H1 (cell line): ENCODE data around the gene KLF13. TPM values are rescaled to one million over a fixed set of nuclear protein-coding genes. Genes with fewer than 3 reads are reported as not detected.

ENCODE experiments used
- CTCF ChIA-PET: fragments of 300-600 bp; sonication (Branson Sonifier 250); formaldehyde crosslinking; loops from one replicate; lab custom pipeline; 2021; ENCODE audit not compliant: partially characterized antibody; lab: Charles Lee
- POLR2A ChIA-PET: fragments of 300-600 bp; sonication (Branson Sonifier 250); formaldehyde crosslinking; loops from one replicate; lab custom pipeline; 2021; ENCODE audit warnings: inconsistent platforms; ENCODE audit not compliant: partially characterized antibody; lab: Charles Lee
- DNase-seq, 2 experiments: peaks; one replicate each; pipeline versions ENCODE4 v3.0.0 to v3.0.0-alpha.2; 2010 to 2022; ENCODE audit warnings: low spot score in 2 of 2, low read depth in 1 of 2, mixed read lengths in 1 of 2
- FAIRE-seq: peaks from 2 replicates; lab custom pipeline; 2011; peaks lifted over from hg19 to GRCh38; lab: Jason Lieb, UNC
- H2AFZ ChIP-seq: 2 replicates; pipeline ENCODE4 v1.8.1; 2012; ENCODE audit warnings: low read length, inconsistent platforms
- H2AK5ac ChIP-seq: 2 replicates; pipeline ENCODE4 v1.6.1; 2013; ENCODE audit warnings: low read depth, low read length
- H2BK120ac ChIP-seq: replicated peaks from 2 replicates; pipeline ENCODE3; 2013; ENCODE audit warnings: low read depth, low read length, inconsistent platforms
- H2BK12ac ChIP-seq: 2 replicates; pipeline ENCODE4 v1.6.1; 2013; ENCODE audit warnings: low read depth, low read length
- H2BK15ac ChIP-seq: 2 replicates; pipeline ENCODE4 v1.6.1; 2013; ENCODE audit warnings: low read length
- H2BK20ac ChIP-seq: 2 replicates; pipeline ENCODE4 v1.6.1; 2013; ENCODE audit warnings: low read length
- H2BK5ac ChIP-seq: 2 replicates; pipeline ENCODE4 v1.6.1; 2013; ENCODE audit warnings: low read depth, low read length
- H3K14ac ChIP-seq: 2 replicates; pipeline ENCODE4 v1.6.1; 2013; ENCODE audit warnings: inconsistent platforms; ENCODE audit not compliant: insufficient read length
- H3K18ac ChIP-seq: 2 replicates; pipeline ENCODE4 v1.6.1; 2013; ENCODE audit warnings: low read length; ENCODE audit errors: extremely low read depth
- H3K23ac ChIP-seq: 2 replicates; pipeline ENCODE4 v1.6.1; 2013; ENCODE audit warnings: inconsistent platforms; ENCODE audit not compliant: insufficient read length
- H3K23me2 ChIP-seq: 2 replicates; pipeline ENCODE4 v1.6.1; 2013; ENCODE audit warnings: low read depth, low read length
- H3K27ac ChIP-seq: 2 replicates; pipeline ENCODE4 v1.6.1; 2011; ENCODE audit warnings: low read depth, low read length, inconsistent platforms
- H3K27me3 ChIP-seq, 4 experiments: replicated peaks in 1 of 4; 1 replicate in 1 of 4; 2 replicates in 3 of 4; pipeline versions ENCODE4 v1.6.1 to v1.8.1; 2011 to 2013; ENCODE audit warnings: low read length in 3 of 4, mild to moderate bottlenecking in 3 of 4, inconsistent platforms in 2 of 4, mixed read lengths in 2 of 4, moderate library complexity in 1 of 4; ENCODE audit not compliant: control insufficient read depth in 3 of 4, insufficient read depth in 3 of 4; ENCODE audit errors: extremely low read depth in 1 of 4
- H3K36me3 ChIP-seq, 4 experiments: 2 replicates each; pipeline versions ENCODE4 v1.6.1 to v1.8.1; 2011 to 2013; ENCODE audit warnings: mild to moderate bottlenecking in 4 of 4, low read length in 3 of 4, moderate library complexity in 2 of 4, control low read depth in 1 of 4, inconsistent platforms in 1 of 4; ENCODE audit not compliant: insufficient read depth in 4 of 4, control insufficient read depth in 2 of 4
- H3K4ac ChIP-seq: replicated peaks from 2 replicates; pipeline ENCODE3; 2013; ENCODE audit warnings: low read length, low read depth, mixed read lengths, inconsistent platforms; ENCODE audit not compliant: insufficient read length
- H3K4me1 ChIP-seq, 4 experiments: replicated peaks in 1 of 4; 1 replicate in 1 of 4; 2 replicates in 3 of 4; pipeline versions ENCODE4 v1.6.1 to v1.8.1; 2011 to 2013; ENCODE audit warnings: low read length in 3 of 4, inconsistent platforms in 2 of 4, mixed read lengths in 1 of 4; ENCODE audit not compliant: insufficient read depth in 4 of 4, control insufficient read depth in 3 of 4
- H3K4me2 ChIP-seq, 2 experiments: 2 replicates each; pipeline versions ENCODE4 v1.6.1 to v1.8.1; 2011 to 2013; ENCODE audit warnings: low read depth in 2 of 2, low read length in 2 of 2, control low read depth in 1 of 2, inconsistent platforms in 1 of 2, mild to moderate bottlenecking in 1 of 2; ENCODE audit not compliant: insufficient read depth in 1 of 2
- H3K4me3 ChIP-seq, 4 experiments: fragments of 200-600, 300-600 bp in 1 of 4; sonication (generic), shearing (Covaris generic), sonication (Bioruptor Twin) in 1 of 4; 2 replicates each; pipeline versions ENCODE4 v1.5.1 to v1.8.1; 2011 to 2016; ENCODE audit warnings: low read length in 4 of 4, low read depth in 3 of 4, control low read depth in 2 of 4, inconsistent platforms in 2 of 4, mild to moderate bottlenecking in 2 of 4, mixed read lengths in 1 of 4, moderate library complexity in 1 of 4; ENCODE audit not compliant: insufficient read depth in 2 of 4; ENCODE audit errors: extremely low read depth in 1 of 4
- H3K56ac ChIP-seq: replicated peaks from 2 replicates; pipeline ENCODE3; 2013; ENCODE audit warnings: low read depth, mild to moderate bottlenecking, mixed read lengths, low read length, inconsistent platforms; ENCODE audit not compliant: insufficient read length
- H3K79me1 ChIP-seq: 2 replicates; pipeline ENCODE4 v1.6.1; 2013; ENCODE audit warnings: low read depth, low read length, control low read depth
- H3K79me2 ChIP-seq, 2 experiments: 2 replicates each; pipeline versions ENCODE4 v1.6.1 to v1.8.1; 2012 to 2013; ENCODE audit warnings: low read length in 2 of 2, mild to moderate bottlenecking in 2 of 2, inconsistent platforms in 1 of 2; ENCODE audit not compliant: insufficient read depth in 2 of 2, control insufficient read depth in 1 of 2
- H3K9ac ChIP-seq, 4 experiments: replicated peaks in 1 of 4; 1 replicate in 1 of 4; 2 replicates in 3 of 4; pipeline versions ENCODE4 v1.6.1 to v1.8.1; 2011 to 2013; ENCODE audit warnings: low read depth in 3 of 4, low read length in 3 of 4, control low read depth in 2 of 4, mild to moderate bottlenecking in 2 of 4, moderate library complexity in 2 of 4, inconsistent platforms in 1 of 4; ENCODE audit errors: extremely low read depth in 1 of 4
- H3K9me3 ChIP-seq, 2 experiments: 2 replicates each; pipeline versions ENCODE4 v1.6.1 to v1.8.1; 2012 to 2013; ENCODE audit warnings: mild to moderate bottlenecking in 2 of 2, moderate library complexity in 2 of 2, control low read depth in 1 of 2, inconsistent platforms in 1 of 2, low read depth in 1 of 2, low read length in 1 of 2, mixed read lengths in 1 of 2; ENCODE audit not compliant: insufficient read depth in 2 of 2
- H4K20me1 ChIP-seq, 2 experiments: replicated peaks in 1 of 2; 2 replicates each; pipeline versions ENCODE3 to v1.8.1; 2011 to 2013; ENCODE audit warnings: inconsistent platforms in 2 of 2, low read length in 2 of 2, mild to moderate bottlenecking in 1 of 2; ENCODE audit not compliant: insufficient read depth in 2 of 2, control insufficient read depth in 1 of 2
- H4K5ac ChIP-seq: 2 replicates; pipeline ENCODE4 v1.6.1; 2013; ENCODE audit warnings: low read length, low read depth, mixed read lengths, inconsistent platforms; ENCODE audit not compliant: insufficient read length
- H4K8ac ChIP-seq: 2 replicates; pipeline ENCODE4 v1.8.0; 2013; ENCODE audit warnings: mild to moderate bottlenecking, moderate library complexity, low read length, inconsistent platforms; ENCODE audit not compliant: insufficient read depth; ENCODE audit errors: extremely low read depth
- H4K91ac ChIP-seq: replicated peaks from 2 replicates; pipeline ENCODE3; 2013; ENCODE audit warnings: low read length, mixed read lengths, inconsistent platforms; ENCODE audit not compliant: insufficient read length
- ATF2 ChIP-seq: IDR thresholded peaks from 2 replicates; pipeline ENCODE4 v1.6.1; 2012; ENCODE audit warnings: low read length, inconsistent platforms
- CREB1 ChIP-seq: IDR thresholded peaks from 2 replicates; pipeline ENCODE4 v1.6.1; 2012; ENCODE audit warnings: inconsistent platforms
- GTF2F1 ChIP-seq: IDR thresholded peaks from 2 replicates; pipeline ENCODE4 v1.6.1; 2012; ENCODE audit warnings: low read depth, low read length, improper control_type of control experiment, borderline replicate concordance
- JUND ChIP-seq: IDR thresholded peaks from 2 replicates; pipeline ENCODE4 v1.6.1; 2011; ENCODE audit warnings: mild to moderate bottlenecking, improper control_type of control experiment, low read length
- KDM1A ChIP-seq: fragments of 200-600, 300-600 bp; sonication (generic); IDR thresholded peaks from 2 replicates; pipeline ENCODE4 v1.7.1; 2016; ENCODE audit warnings: mild to moderate bottlenecking, low read length, borderline replicate concordance
- SP1 ChIP-seq: IDR thresholded peaks from 2 replicates; pipeline ENCODE4 v1.6.1; 2011; ENCODE audit warnings: low read depth, low read length
- TCF12 ChIP-seq: IDR thresholded peaks from 2 replicates; pipeline ENCODE4 v1.6.1; 2011; ENCODE audit warnings: low read depth, mild to moderate bottlenecking, low read length
- WGBS, 2 experiments: shearing (Covaris generic) in 1 of 2; methylation state at CpG; one replicate each; pipeline versions ENCODE4 v1.1.6 to v1.1.7; 2013 to 2015; ENCODE audit warnings: low lambda C conversion rate in 2 of 2, mixed read lengths in 2 of 2, inconsistent platforms in 1 of 2, low coverage in 1 of 2, missing lambda C conversion rate in 1 of 2; ENCODE audit not compliant: insufficient replicate concordance in 2 of 2, insufficient coverage in 1 of 2, insufficient read length in 1 of 2; ENCODE audit errors: extremely low coverage in 1 of 2, missing lambda C conversion rate in 1 of 2; 5-methylcytosine and 5-hydroxymethylcytosine counted together
- polyA plus RNA-seq, 7 experiments: library from polyadenylated mRNA; depleted of rRNA in 3 of 7; stranded (reverse) in 5 of 7; unstranded in 2 of 7; fragments of >200 nt in 5 of 7; fragments of 200-250 nt in 2 of 7; gene quantifications; 1 replicate in 5 of 7; 2 replicates in 1 of 7; 4 replicates in 1 of 7; pipeline versions ENCODE4 v1.2.1 to v1.2.3, GENCODE V29; 2011 to 2013; ENCODE audit warnings: missing spikeins in 2 of 7, mixed read lengths in 2 of 7
- total RNA-seq: library from RNA; stranded (reverse); fragmentation: NEBNext Ultra II Directional; extraction: Animal tissue kit (Norgen Biotek cat#: 25700); gene quantifications from 2 replicates; pipeline ENCODE4 v1.2.1, GENCODE V29; 2021

Gene KLF13
- total and polyA plus RNA-seq, 2 of the 8 experiments (the other 6 are each of a cell fraction or from before 2014, with no cell fraction given), result 18.3 to 33.4 TPM

- no peak overlapping the region for H2AFZ ChIP-seq
- no peaks in the 10 kb centered on the region; the same call in 1 of the 2 replicates for H3K23me2 ChIP-seq
- no peak overlapping the region for H3K18ac ChIP-seq
- H3K4me1 ChIP-seq, result peaks cover 2 to 15% (median 11%) of the 10 kb centered on the region in 4 experiments
- no peak overlapping the region for H4K91ac ChIP-seq
- no peaks in the 10 kb centered on the region for H4K20me1 ChIP-seq
- H4K5ac ChIP-seq, result no peak overlapping the region
- no peak overlapping the region for H2AK5ac ChIP-seq
- H2BK15ac ChIP-seq, result no peak overlapping the region
- H3K4me2 ChIP-seq, result no peak overlapping the region
- no peak overlapping the region for H3K56ac ChIP-seq
- H3K27me3 ChIP-seq, result no peaks in the 10 kb centered on the region; a peak in 1 of 7 replicates
- no peaks in the 10 kb centered on the region for H3K79me2 ChIP-seq
- no peak overlapping the region for H3K14ac ChIP-seq
- no peaks in the 10 kb centered on the region for H3K79me1 ChIP-seq
- H2BK120ac ChIP-seq, result no peak overlapping the region
- CTCF ChIA-PET, result interaction anchor here (0.7 to 0.9 kb wide), 2 partner anchors 42 to 141 kb away, joined by 3 read pairs; no protein-coding TSS in a partner anchor
- no peak overlapping the region for H4K8ac ChIP-seq
- POLR2A ChIA-PET, result no interaction called here
- H3K4me3 ChIP-seq, result no peak overlapping the region
- H2BK5ac ChIP-seq, result no peak overlapping the region
- 85% methylated on average over 3 of the region's 3 CpGs; no CpG with 5 or more reads in 1 of the 2 experiments for WGBS, 2 experiments
- H3K9ac ChIP-seq, result no peak overlapping the region
- no peak overlapping the region for H2BK12ac ChIP-seq
- no peak overlapping the region for H3K4ac ChIP-seq
- DNase-seq (no peak), FAIRE-seq (no peak)
- no peaks in the 10 kb centered on the region for H3K9me3 ChIP-seq
- TF ChIP-seq KDM1A (no peak), ATF2 (no peak), CREB1 (no peak), GTF2F1 (no peak), JUND (no peak), TCF12 (no peak), SP1 (no peak)
- no peak overlapping the region for H3K27ac ChIP-seq
- H2BK20ac ChIP-seq, result no peak overlapping the region
- H3K36me3 ChIP-seq, result no peaks in the 10 kb centered on the region
- no peak overlapping the region for H3K23ac ChIP-seq
These were observed 33.0 kb upstream of the KLF13 start for GRCh38 chr15:31293655-31294054.
